ENCODE measurements around the gene SETDB2.
"Not testable (repeated sequence)": the region's sequence is repeated elsewhere in the genome, so short reads cannot be mapped to it uniquely, and the experiment has no call there.

SETDB2 gene

DNA sequence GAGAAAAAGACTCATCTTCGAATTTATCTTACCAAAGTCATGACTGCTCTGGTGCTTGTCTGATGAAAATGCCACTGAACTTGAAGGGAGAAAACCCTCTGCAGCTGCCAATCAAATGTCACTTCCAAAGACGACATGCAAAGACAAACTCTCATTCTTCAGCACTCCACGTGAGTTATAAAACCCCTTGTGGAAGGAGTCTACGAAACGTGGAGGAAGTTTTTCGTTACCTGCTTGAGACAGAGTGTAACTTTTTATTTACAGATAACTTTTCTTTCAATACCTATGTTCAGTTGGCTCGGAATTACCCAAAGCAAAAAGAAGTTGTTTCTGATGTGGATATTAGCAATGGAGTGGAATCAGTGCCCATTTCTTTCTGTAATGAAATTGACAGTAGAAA lies 32.5 kb downstream of the SETDB2 start:
- no peak for DNase-seq

DNA sequence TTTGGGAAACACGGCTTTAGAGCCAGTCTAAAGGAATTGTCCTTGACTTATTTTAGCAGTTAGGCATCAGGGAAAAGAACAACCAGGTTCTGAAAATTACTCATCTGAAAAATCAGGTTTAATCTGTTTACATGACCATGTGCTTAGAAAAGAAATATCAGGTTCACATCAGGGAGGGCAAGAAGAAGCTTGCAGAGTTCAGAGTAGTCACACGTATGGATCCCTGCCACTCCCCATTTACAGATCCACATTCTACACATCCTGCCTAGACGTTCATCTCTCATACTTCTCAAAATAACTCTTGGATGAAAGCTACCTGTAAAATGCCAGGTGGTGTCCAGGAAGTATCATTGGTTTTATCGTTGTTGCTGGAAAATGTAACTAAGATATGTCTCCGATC lies 37.7 kb downstream of the SETDB2 start:
- DNase-seq, result no peak

GRCh38 chr13:49488563-49488962 lies 44.5 kb downstream of the SETDB2 start:
- DNase-seq, result no peak

- DNase-seq, result no peak
Measured at GRCh38 chr13:49494645-49495044, 50.6 kb downstream of the SETDB2 start.

DNA sequence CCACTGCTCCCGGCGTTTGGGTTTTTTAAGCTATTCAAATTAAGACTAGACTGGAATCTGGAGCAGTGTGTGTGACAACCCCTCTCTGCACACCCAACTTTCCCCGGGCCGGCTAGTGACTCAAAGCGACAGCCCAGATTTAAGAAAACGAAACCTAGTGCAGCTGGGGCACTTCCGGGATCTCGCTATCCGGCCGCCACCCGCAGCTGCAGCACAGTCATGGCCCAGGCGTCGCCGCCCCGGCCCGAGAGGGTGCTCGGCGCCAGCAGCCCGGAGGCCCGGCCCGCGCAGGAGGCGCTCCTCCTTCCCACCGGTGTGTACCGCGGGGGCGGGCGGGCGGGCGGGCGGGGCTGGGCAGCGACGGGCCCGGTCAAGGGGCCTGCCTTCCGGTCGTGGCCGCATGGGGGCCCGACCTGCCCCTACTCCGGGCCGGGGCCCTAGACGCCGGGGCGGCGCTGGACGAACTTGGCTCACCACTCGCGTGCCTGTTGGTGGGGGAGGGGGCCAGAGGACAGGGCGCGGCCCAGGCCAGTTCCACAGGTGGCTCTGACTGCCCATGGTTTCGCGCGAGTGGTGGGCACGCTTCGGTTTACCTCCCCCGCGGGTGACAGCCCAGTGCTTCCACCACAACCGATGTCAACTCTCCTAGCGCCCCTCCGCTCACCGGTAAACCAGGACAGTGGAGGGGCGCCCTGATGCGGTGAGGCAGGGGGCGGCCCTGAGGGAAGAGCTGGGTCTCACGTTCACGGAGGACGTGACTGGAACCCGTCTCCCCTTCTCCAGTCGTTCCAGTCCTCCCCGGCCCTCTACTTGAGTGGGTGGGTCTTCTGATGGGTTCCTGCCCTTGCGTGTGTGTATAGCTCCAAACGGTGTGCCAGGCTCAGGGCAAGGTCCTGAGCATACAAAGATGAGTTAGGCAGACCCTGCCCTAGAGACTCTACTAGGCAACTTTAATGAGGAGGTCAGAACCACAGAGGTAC lies 52.0 kb downstream of the SETDB2 start, which contains the start of gene PHF11:
PHF11 (plus strand) TSS at position 171 of the 980 bp plus-strand sequence; CDS start at position 220, 49 bp downstream.
- DNase-seq, result no peak

DNA sequence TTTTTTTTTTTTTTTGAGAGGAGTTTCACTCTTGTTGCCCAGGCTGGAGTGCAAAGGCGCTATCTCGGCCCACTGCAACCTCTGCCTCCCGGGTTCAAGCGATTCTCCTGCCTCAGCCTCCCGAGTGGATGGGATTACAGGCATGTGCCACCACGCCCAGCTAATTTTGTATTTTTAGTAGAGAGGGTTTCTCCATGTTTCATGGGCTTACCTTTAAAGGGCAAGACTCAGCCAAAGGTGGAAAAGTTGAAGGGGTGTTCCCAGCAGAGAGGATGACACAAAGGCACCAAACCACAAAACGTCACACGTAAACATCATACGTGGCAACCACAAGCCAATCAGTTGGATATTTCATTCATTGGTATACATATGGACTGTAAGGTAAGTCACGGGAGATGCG lies 52.8 kb downstream of the SETDB2 start:
- not testable (repeated sequence) for DNase-seq

- DNase-seq, result no peak
Measured at GRCh38 chr13:49497272-49497671, 53.2 kb downstream of the SETDB2 start.

DNA sequence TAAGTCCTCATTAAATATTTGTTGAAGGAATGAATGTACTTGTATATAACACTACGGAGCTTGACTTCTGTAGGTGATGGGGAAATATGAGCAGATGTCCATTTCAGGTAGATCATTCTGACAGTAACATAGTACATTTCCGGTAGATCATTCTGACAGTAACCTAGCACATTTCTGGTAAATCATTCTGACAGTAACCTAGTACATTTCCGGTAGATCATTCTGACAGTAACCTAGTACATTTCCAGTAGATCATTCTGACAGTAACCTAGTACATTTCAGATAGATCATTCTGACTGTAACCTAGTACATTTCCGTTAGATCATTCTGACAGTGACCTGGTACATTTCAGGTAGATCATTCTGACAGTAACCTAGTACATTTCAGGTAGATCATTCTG lies 54.1 kb downstream of the SETDB2 start:
- no peak for DNase-seq

- no peak for DNase-seq
Measured at GRCh38 chr13:49499889-49500660, 56.0 kb downstream of the SETDB2 start.

DNA sequence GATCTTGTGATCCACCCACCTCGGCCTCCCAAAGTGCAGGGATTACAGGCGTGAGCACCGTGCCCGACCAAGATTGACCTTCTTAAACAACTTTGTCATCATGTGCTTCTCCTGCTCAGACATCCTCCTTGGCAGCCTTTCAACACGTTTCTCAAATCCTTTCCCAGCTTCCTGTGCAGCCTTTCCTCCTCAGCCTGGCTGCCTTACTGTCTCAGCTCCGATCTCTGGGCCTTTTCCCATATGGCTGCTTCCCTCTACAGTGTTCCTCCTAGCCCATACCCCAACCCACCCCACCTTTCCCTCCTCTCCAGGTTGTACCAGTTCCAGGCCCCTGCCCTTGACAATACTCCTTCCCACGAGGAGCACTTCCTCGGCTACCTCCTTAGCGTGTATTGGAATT lies 58.9 kb downstream of the SETDB2 start:
- DNase-seq, result peak; percentile 31

DNA sequence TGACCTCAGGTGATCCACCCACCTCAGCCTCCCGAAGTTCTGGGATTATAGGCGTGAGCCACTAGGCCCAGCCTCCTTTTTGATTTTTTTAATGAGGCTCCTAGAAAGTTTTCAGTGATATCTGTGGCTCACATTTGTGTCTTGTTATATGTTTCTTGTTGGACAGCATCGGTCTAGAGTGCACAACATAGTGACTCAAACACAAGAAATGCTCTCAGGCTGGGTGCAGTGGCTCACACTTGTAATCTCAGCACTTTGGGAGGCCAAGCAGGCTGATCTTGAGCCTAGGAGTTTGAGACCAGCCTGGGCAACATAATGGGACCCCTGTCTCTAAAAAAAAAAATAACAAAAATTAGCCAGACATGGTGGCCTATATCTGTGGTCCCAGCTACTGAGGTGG lies 59.9 kb downstream of the SETDB2 start:
- DNase-seq, result no peak

DNA sequence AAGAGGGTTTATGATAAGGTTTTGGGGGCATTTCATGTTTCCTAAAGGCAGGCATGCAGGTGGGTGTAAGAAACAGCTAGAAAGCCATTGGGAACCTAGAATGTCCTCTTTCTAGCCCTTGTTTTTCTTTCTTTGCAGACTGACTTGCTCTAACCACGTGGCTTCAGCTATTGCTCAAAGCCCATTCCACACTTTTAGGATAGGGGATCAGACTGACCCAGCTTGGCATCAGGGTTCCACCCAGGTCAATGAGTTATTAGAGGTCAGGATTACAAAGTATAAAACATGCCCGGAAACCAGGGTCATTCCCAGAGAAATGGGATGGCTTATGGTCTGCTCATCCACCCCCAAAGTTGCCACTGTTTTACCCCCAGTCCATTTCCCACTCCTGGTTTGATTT lies 68.5 kb downstream of the SETDB2 start:
- DNase-seq, result no peak

- DNase-seq, result no peak
Measured at GRCh38 chr13:49516467-49516866, 72.4 kb downstream of the SETDB2 start.

- peak; percentile 42 for DNase-seq
Measured at GRCh38 chr13:49517461-49517860, 73.4 kb downstream of the SETDB2 start.

DNA sequence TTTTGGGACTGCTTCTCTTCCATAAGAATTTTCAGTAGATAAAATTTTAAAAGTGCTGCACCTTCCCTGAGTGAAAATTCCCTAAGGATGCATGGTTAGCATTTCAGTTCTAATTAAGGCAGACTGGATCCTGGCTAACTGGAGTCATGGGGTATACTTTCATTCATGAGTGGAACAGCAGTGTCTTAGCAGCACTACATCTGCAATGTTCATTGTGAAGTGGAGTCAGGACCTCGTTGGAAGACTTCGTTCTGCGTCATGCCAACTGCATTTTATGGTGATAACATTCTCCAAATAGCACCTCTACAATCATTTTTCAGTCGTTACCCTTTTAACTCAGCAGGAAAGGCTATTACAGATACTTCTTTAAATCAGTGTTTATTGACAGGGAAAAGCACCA lies 77.2 kb downstream of the SETDB2 start:
- no peak for DNase-seq

DNA sequence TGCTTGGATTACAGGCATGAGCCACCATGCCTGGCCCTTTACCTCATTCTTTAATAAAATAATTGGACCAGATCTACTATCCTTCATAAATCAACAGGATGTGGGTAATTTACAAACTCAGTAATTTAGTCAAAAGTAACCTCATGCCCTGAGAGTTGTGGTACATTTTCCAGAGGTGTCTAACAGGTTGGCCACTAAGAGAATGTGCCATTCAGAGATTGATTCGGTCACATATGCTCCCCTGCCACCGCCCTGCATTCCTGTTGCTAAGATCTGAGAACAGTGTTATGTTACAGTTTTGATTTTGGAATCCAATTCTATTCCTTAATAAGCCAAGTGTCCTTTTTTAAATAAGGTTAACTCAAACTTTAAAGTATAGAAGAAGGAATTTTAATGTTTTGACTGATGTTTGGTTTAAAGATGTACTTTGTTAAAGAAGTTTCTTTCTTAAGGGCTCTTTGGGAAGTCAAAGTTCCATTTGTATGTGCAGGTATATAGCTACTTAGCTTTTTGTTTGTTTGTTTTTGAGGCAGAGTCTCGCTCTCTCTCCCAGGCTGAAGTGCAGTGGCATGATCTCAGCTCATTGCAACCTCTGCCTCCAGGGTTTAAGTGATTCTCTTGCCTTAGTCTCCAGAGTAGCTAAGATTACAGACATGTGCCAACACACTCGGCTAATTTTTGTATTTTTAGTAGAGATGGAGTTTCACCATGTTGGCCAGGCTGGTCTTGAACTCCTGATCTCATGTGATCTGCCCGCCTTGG lies 80.8 kb downstream of the SETDB2 start:
- DNase-seq, result no peak

- peak; percentile 22 for DNase-seq
Measured at GRCh38 chr13:49527123-49527522, 83.0 kb downstream of the SETDB2 start.

DNA sequence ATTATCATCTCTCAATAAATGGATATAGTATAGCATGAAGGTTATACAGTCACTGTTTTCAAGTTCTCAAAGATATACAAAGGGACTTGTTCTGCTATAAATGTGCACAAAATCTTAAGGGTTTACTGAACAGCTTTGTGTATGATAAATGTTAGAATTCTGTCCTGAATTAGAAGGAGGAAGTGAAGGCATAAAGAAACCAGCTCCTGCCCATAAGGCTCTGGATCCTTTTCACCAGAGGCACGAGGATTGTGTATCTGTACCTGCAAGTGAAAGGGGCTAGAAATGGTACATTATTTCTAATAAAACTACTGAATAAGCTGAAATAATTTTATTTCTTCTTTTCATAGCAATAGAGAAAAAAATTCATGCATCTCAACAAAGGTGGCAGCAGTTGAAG lies 84.1 kb downstream of the SETDB2 start:
- DNase-seq, result no peak

- peak; percentile 98 for DNase-seq
Measured at GRCh38 chr13:49530457-49530856, 86.4 kb downstream of the SETDB2 start.

DNA sequence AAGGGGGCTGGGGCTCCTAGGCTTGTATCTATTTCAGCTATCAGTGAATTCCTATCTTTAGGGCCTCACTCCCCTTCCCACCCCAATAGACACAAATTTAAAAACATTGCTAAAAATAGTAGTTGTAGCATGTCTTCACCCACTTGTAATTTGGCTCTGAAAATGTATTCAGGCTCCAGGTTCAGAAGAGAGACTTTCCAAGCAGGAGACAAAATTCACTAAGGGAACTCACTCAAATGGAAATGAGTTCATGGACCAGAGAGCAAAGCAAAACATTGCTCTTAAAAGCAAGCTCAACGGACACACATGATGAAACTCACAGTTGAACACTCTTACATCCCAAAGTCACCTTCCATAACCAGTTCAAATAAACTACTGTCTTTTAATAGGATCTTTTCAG lies 88.5 kb downstream of the SETDB2 start:
- no peak for DNase-seq

DNA sequence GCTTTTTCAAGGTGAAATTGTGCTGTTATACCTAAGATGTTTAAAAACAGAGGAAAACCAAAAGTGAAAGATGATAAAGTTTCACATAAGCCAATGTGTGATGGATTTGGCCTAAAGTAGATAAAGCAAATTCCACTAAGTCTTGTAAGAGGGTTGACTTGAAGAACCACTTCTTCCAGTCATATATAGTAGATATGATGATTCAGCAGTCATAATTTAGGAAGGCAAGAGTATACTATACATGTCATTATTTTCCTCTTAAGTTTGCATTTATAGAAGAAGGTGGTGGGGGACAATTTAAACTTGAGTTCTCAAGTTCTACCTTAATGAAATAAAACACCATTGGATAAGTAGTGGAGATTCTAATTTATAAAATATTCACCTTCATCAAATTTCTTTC lies 88.9 kb downstream of the SETDB2 start:
- no peak for DNase-seq

GRCh38 chr13:49533591-49534269 lies 89.7 kb downstream of the SETDB2 start:
- no peak for DNase-seq

Data from NCI-H82 (cell line).